HFF-Myc (cell line): ENCODE measurements around the gene LIPJ.

Experiments
- DNase-seq: peaks from one replicate; pipeline ENCODE4 v3.0.0-alpha.2; 2011; ENCODE audit warnings: low read depth; ENCODE audit errors: extremely low read depth
- H3K4me3 ChIP-seq: replicated peaks from 2 replicates; pipeline ENCODE4 v1.5.1; 2011; ENCODE audit warnings: low read depth, mild to moderate bottlenecking, control low read depth, low read length
- TF ChIP-seq, protein P1 (sequence below): IDR thresholded peaks from 2 replicates; pipeline ENCODE4 v1.5.1; 2012; ENCODE audit warnings: mild to moderate bottlenecking, low read depth, low read length, control low read depth; ENCODE audit errors: missing control alignments

LIPJ gene

DNA sequence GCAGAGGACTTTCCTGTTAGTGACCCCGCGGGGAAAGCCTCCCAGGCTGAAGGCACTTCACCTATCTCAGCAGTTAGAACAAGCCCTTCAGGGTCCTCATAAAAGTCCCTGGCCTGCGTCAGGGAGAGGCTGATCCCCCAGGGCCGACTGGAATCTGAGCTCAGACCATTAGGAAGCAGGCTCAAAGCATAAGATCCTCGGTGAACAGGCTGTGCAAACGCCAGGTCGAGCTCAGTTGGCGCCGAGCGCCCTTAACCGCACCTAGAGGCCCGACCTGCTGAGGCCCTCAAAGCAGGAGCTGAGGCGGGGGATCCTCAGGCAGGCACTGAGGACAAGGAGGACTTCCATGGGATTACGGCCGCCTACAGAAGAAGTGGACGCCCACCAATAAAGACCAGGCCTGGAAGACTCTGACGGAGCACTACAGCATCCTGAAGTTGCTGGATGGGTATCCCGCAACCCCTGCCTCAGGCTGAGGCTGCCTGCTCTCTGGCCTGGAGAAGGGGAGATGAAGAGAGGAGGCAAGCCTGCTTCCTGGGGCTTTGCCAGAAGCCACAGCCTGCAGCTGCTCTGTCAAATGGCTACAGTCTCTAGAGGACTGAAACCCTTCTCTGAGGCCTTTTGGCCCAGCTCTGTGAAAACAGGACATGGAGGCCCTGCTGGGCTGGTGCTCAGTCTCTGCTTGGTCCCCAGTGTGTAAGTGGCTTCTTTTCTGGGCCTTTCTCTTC is 29.9 kb downstream of the LIPJ start:
- TF ChIP-seq, protein P1, sequence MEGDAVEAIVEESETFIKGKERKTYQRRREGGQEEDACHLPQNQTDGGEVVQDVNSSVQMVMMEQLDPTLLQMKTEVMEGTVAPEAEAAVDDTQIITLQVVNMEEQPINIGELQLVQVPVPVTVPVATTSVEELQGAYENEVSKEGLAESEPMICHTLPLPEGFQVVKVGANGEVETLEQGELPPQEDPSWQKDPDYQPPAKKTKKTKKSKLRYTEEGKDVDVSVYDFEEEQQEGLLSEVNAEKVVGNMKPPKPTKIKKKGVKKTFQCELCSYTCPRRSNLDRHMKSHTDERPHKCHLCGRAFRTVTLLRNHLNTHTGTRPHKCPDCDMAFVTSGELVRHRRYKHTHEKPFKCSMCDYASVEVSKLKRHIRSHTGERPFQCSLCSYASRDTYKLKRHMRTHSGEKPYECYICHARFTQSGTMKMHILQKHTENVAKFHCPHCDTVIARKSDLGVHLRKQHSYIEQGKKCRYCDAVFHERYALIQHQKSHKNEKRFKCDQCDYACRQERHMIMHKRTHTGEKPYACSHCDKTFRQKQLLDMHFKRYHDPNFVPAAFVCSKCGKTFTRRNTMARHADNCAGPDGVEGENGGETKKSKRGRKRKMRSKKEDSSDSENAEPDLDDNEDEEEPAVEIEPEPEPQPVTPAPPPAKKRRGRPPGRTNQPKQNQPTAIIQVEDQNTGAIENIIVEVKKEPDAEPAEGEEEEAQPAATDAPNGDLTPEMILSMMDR, result no peak
- no peak overlapping the region for H3K4me3 ChIP-seq
- no peak for DNase-seq

DNA sequence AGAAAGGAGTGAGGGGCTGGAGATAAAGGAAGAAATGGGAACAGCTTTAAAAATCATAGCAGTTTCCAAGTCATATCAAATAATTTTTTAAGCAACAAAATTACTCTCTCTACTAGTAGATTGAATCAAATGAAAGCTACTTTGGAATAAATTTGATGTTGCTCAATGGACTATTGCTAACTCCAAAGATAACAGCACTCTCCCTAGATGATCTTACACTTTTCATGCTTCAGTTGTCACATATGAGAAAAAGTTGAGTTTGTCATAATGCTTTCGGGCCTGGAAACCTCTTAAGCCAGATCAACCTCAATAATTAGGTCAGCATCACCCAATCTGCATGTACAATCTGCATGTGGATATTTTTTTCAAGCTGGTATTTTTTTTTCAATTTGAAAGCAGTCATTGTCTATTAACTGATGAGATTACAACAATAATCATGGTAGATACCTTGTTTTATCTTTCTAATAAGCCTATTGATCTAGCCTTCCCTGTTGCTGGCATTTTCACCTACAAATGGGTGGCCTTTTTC is 31.3 kb downstream of the LIPJ start:
- TF ChIP-seq, protein P1, result no peak
- no peak for DNase-seq

DNA sequence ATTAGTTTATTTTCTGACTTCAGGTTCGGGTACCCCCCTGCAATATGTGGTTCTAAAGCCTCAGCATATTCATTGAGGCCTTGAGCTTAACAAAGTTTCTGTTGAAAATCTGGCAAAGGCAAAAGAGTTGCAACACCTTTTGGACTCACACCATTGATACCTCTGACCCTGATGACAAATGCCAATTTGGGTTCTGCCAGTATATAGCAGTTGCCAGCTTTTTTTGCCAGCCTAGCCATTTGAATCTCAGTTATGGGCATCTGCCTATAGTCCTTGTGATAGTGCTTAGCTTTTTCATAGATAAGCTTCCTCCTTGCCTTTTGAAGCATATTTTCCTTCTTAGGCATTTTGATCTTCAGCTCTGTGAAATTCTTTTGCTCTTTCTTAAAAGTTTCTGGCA is 31.9 kb downstream of the LIPJ start:
- DNase-seq, result no peak

More for the DNA sequence above, 31.3 kb downstream of the LIPJ start:
- no peak overlapping the region for H3K4me3 ChIP-seq

DNA sequence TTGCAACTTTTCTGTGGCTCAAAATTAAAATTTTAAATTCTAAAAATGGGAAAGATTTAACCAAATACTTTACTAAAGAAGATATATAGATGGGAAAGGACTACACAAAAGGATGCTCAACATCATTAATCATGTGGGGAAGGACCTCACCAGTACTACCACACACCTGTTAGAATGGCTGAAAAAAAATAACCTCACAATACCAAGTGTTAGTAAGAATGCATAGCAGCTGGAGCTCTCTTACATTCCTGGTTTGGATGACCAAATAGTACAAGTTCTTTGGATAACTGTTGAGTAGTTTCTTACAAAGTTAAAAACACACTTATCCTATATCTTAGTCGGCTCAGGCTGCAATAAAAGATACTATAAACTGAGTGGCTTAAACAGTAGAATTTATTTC is 33.9 kb downstream of the LIPJ start:
- no peak overlapping the region for H3K4me3 ChIP-seq
- TF ChIP-seq, protein P1, result no peak
- no peak for DNase-seq

More for the DNA sequence above, 31.9 kb downstream of the LIPJ start:
- H3K4me3 ChIP-seq, result no peak overlapping the region
- TF ChIP-seq, protein P1, result no peak

DNA sequence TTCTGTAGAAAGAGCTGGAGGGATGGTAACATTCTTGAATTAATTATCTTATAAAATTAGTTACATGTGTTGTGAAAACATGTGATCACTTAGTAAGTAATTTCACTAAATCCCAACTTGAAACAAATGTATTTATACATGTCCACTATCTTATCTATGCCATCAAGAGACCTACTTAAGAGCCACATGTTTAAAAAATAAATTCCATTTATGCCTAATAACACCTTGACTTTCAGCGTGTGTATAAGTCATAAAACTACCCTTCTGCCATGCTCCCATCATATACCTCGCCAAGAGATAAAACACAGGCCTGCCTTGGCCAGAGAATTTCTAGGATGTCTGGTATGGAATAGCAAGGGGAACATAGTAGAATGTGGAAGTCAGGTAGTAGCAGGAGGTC is 37.3 kb downstream of the LIPJ start:
- TF ChIP-seq, protein P1, result no peak
- no peak overlapping the region for H3K4me3 ChIP-seq
- no peak for DNase-seq

DNA sequence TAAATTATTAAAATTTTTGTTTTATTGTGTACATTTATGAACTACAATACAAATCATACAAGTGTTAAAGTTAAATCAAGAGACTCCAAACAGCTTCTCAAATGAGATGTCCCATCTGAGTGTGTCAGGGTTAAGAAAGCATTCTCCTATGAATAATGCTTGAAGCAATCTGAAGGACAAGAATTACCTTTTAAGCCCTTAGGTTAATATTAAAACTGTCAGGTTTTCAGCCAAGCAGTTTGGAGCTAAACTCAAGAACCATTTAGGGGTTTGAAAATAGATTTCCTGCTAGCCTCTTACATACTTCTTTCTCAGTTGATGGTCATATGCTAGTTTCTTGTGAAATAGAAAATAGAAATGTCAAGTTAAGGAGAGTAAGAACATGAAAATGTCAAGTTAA is 38.3 kb downstream of the LIPJ start:
- H3K4me3 ChIP-seq, result no peak overlapping the region
- DNase-seq, result no peak
- TF ChIP-seq, protein P1, result no peak
